SH-SY5Y (cell line): ENCODE results near the gene PPP1R12C.

ENCODE experiments used
- GATA2 ChIP-seq: IDR thresholded peaks from 2 replicates; pipeline ENCODE4 v1.6.1; 2011; ENCODE audit warnings: mild to moderate bottlenecking, low read depth, low read length
- GATA3 ChIP-seq: IDR thresholded peaks from 2 replicates; pipeline ENCODE4 v1.6.1; 2011; ENCODE audit warnings: low read depth, mild to moderate bottlenecking, low read length, moderate library complexity

The PPP1R12C gene

GRCh38 chr19:55153652-55154264 is 36.3 kb upstream of the PPP1R12C start:
- TF ChIP-seq GATA2 = no peak
- no peak for TF ChIP-seq GATA3

- TF ChIP-seq GATA2 = no peak
- TF ChIP-seq GATA3 = no peak
Observed at GRCh38 chr19:55152017-55152416, 34.6 kb upstream of the PPP1R12C start.

- TF ChIP-seq GATA3 (no peak), GATA2 (no peak)
Observed at GRCh38 chr19:55149078-55150003, 31.9 kb upstream of the PPP1R12C start, which contains the start of gene TNNT1. TSS of gene TNNT1 (minus strand) at chr19:55149206. CDS start at chr19:55147157, 2,049 bp downstream.

GRCh38 chr19:55147545-55148251 is 30.3 kb upstream of the PPP1R12C start:
- TF ChIP-seq GATA3 (no peak), GATA2 (no peak)

- no peak for TF ChIP-seq GATA3
- TF ChIP-seq GATA2 = no peak
Observed at GRCh38 chr19:55146705-55147273, 29.4 kb upstream of the PPP1R12C start.

- TF ChIP-seq GATA3 (no peak), GATA2 (no peak)
Observed at GRCh38 chr19:55146078-55146704, 28.8 kb upstream of the PPP1R12C start.

- TF ChIP-seq GATA3 = no peak
Observed at GRCh38 chr19:55145232-55145631, 27.8 kb upstream of the PPP1R12C start.

GRCh38 chr19:55141696-55142095 is 24.3 kb upstream of the PPP1R12C start:
- TF ChIP-seq GATA3 (no peak), GATA2 (no peak)

GRCh38 chr19:55137915-55138314 is 20.5 kb upstream of the PPP1R12C start:
- TF ChIP-seq GATA2 = no peak

- TF ChIP-seq GATA2 (no peak), GATA3 (no peak)
Observed at GRCh38 chr19:55136399-55137102, 19.1 kb upstream of the PPP1R12C start.

GRCh38 chr19:55134736-55135135 is 17.3 kb upstream of the PPP1R12C start:
- TF ChIP-seq GATA2 (no peak), GATA3 (no peak)

- TF ChIP-seq GATA2 (no peak), GATA3 (no peak)
Observed at GRCh38 chr19:55133639-55134444, 16.4 kb upstream of the PPP1R12C start.
